Globus pallidus (tissue), 1 donor: ENCODE measurements around the gene ULK1.
"Not testable (repeated sequence)": the region's sequence is repeated elsewhere in the genome, so short reads cannot be mapped to it uniquely, and the experiment has no call there.

Source experiments
- DNase-seq: peaks from one replicate; pipeline ENCODE4 v3.0.0-alpha.2; 2015; ENCODE audit warnings: low spot score

ULK1 gene

DNA sequence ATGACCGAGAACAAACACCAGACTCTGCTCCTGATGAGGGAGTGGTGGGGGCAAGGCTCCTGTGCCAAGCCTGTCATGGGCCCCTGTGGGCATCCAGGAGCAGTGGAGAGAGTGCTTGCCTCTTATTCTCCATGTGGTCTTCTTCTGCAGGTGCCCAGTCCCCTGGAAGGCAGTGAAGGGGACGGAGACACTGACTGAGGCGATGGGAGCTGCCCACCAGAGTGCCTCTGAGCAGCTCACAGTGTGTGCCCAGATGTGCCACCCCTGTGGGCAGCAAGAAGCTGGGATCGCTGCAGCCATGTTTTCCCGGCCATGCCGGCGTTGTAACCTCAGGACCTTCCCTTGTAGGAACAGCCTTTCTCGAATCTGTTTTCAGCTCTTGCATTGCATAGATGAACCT is 49.0 kb downstream of the ULK1 start:
- DNase-seq, result no peak

DNA sequence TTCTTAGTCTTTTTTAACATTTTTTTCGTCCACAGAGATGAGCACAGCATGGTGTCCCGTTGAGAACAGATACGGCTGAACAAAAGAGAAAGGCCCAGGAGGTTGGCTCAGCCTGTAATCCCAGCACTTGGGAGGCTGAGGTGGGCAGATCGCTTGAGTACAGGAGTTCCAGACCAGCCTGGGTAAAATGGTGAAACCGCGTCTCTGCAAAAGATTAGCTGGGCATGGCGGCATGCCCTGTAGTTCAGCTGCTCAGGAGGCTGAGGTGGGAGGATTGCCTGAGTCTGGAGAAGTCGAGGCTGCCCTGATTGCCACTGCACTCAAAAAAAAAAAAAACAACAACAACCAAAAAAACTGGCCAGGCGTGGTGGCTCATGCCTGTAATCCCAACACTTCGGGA is 49.5 kb downstream of the ULK1 start:
- DNase-seq, result no peak

DNA sequence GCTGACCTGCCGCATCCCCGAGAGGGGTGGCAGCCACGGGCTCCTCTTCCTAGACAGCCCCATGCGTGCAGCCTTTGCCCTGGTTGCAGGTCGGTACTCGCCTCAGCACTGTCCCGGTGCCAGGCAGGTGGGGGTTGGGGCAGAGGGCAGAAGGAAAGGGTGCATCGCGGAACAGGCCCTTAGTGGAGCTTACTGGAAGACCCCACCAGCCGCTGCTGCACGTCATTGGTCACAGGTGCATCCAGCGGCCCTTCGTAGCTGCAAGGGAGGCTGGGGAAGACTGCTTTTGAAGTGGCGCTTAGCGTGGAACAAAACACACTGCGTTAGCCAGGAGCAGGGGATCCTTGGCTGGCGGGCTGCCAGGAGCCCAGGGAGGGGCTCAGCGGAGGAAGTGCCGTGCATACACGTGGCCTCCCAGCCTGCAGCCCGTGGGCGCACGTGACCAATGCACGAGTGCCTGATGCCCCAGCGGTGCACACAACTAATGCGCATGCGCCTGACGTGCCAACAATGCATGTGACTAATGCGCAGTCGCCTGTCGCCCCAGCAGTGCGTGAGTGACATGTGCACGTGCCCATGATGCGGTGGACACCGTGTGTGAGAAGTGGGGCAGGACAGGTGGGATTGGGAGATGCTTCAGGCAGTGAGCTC is 50.3 kb downstream of the ULK1 start:
- DNase-seq, result no peak

DNA sequence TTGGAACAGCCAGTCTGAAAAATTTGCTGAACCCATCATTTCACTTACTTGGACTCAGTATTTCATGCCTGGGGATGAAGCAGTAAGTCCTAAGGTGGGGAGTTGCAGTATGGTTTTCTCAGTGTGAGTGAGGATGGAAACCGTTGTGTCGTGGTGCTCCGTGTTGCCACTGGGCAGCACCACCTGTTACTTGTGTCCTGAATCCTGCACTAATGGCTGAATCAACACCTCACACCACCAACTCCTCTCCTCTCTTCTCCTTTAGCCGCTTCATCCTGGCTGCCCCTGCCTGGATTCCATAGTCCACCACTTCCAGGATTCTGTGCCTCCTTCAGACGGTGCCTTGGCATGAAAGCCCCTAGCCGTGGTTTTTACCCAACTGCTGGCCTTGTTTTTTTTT is 52.3 kb downstream of the ULK1 start:
- DNase-seq, result no peak

DNA sequence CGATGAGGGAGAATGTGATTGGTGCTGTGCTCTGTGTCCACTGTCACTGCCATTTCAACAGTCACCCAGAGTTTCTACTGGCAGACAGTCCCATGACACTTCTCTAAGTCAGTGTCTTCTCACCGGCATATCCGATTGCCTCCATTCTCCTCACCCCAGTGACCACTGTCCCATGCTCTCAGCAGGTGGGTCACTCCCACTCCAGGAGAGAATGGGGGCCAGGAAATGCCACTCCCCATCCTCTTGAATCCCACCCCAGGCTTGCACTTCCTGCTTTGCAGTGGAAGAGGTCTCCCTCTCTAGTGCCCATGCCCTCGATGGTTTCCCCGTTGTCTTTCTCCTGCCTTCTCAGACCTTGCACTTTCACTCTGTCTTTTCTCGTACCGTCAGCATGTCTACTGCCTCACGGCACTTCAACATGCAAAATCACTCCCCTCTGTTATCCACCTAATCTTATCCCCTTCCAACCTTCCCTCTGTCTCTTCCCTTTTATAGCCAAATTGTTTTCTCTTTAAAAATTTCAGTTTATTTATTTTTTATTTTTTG is 53.1 kb downstream of the ULK1 start:
- DNase-seq, result no peak

DNA sequence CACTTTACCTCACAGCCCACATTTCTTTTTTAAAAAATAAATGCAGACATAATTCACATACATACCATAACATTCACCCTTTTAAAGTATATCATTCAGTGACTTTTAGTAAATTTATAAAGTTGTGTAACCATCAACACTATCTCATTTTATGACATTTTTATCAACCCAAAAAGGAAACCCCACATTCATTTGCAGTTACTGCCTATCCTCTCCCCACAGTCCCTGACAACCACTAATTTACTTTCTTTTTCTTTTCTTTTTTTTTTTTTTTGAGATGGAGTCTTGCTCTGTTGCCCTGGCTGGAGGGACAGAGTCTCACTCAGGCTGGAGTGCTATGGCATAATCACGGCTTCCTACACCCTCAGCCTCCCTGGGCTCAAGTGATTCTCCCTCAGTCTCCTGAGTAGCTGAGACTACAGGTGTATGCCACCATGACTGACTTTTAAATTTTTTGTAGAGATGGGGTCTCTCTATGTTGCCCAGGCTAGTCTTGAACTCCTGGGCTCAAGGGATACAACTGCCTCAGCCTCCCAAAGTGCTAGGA is 53.8 kb downstream of the ULK1 start:
- DNase-seq, result no peak

DNA sequence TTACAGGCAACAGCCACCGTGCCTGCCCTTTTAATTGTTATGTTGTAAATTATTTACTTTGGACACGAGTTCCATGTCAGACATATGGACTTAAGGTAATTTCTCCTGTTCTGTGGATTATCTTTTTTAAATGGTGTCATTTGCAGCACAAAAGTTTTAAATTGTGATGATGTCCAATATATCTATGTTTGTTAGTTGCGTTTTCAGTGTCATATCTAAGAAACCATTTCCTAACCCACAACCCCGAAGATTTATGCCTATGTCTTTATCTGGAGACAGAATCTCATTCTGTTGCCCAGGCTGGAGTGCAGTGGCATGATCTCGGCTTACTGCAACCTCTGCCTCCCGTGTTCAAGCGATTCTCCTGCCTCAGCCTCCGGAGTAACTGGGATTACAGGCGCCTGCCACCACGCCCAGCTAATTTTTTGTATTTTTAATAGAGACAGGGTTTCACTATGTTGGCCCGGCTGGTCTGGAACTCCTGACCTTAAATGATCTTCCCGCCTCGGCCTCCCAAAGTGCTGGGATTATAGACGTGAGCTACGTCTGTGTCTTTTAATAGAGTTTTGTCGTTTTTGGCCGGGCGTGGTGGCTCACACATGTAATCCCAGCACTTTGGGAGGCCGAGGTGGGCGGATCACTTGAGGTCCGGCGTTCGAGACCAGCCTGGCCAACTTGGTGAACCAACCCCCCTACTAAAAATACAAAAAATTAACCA is 54.5 kb downstream of the ULK1 start:
- not testable (repeated sequence) for DNase-seq

DNA sequence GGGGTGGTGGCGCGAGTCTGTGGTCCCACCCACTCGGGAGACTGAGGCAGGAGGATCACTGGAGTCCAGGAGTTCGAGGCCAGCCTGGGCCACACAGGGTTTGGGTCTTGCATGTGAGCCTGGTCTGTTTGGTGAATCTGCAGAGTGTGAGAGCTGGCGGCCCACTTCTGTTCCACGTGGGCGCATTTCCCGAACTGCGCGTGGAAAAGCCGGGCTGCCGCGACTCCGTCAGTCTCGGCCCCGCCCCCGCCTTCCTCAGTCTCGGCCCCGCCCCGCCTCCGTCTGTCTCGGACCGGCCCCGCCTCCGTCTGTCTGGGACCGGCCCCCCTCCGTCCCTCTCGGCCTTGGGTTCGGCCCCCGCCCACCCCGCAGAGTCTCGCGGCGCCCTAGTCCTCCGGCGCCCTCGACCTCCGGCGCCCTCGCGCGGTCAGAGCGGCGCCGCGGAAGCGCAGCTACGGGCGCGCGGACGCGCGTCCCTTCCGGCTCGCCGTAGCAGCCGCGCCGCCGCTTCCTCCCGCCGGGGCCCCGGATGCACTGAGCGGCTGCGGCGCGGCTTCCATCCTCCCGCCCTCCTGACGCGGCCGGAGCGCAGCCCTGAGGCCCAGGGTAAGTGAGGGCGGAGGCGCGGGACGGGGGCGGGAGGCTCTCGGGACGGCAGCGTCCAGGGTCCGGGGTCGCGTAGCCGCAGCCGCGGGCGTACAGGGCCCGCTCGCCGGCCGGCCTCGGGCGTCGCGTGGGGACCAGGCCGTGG is 55.2 kb downstream of the ULK1 start, which contains the start of gene EP400:
TSS of gene EP400 (plus strand) at position 512 of the 751 bp plus-strand sequence. CDS start 10,678 bp downstream, outside the sequence.
- peak; percentile 93 for DNase-seq

DNA sequence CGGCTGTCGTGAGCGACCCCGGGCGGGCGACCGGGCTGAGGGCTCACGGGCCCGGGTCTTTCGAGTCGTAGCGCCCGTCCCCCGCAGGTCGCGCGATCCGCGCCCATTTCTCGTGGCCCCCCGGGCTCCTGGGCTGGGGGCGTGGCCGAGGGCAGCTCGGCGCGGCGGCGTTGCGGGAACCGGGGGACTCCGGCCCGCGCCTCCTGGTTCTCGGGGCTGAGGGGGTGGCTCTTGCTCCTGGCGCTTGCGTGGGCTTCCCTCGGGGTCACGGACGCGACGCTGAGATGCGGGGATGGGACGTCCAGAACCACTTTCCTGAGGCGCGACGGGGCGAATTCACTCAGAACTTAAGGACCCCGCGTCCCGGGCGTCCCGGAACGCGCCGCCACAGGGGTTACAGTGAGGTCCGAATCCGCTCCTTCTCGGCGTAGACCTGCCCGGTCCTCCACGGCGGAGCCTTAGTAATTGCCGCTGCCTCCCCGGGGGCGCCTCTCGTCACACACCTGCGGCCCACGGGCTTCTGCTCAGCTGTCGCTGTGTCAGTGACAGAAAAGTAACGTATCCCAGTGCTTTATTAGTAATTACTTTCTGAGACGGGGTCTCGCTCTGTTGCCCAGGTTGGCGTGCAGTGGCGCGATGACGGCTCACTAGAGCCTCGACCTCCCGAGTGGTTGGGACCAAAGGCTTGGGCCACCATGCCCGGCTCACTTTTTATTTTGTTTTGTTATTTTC is 55.9 kb downstream of the ULK1 start:
- no peak for DNase-seq

DNA sequence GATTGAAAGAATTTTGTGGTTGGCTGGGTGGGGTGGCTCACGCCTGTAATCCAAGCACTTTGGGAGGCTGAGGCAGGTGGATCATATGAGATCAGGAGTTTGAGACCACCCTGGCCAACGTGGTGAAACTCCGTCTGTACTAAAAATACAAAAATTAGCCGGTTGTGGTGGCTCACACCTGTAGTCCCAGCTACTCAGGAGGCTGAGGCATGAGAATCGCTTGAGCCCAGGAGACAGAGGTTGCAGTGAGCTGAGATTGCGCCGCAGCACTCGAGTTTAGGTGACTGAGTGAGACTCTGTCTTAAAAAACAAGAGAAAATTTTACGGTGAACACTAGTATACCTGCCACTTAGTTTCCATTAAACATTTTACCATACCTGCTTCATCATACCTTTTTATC is 59.4 kb downstream of the ULK1 start:
- DNase-seq, result not testable (repeated sequence)

DNA sequence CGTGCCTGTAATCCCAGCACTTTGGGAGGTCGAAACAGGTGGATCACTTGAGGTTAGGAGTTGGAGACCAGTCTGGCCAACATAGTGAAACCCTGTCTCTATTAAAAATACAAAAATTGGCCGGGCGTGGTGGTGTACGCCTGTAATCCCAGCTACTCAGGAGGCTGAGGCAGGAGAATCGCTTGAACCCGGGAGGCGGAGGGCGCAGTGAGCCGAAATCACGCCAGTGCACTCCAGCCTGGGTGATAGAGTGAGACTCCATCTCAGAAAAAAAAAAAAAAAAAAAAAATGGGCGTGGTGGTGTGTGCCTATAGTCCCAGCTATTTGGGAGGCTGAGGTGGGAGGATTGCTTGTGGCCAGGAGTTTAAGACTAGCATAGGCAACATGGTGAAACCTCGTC is 60.0 kb downstream of the ULK1 start:
- DNase-seq, result not testable (repeated sequence)

DNA sequence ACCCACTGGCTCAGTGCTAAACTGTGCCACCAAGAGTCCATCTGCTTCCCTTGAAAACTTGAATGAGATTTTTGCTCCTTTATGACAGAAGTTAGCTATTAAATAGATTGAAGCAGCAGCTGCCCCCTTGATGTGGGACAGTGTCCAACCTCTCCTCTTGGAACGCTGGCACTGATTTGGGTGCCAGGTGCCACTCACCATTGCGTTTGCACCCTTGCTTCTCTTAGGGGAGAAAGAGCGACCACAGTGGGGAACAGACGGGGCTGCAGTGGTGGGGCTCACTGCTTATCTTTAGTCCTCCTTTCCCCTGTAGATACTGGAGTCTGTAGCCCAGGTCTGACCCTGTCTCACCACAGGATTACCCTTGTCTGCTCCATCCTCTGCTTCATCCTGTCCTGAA is 64.7 kb downstream of the ULK1 start:
- no peak for DNase-seq

DNA sequence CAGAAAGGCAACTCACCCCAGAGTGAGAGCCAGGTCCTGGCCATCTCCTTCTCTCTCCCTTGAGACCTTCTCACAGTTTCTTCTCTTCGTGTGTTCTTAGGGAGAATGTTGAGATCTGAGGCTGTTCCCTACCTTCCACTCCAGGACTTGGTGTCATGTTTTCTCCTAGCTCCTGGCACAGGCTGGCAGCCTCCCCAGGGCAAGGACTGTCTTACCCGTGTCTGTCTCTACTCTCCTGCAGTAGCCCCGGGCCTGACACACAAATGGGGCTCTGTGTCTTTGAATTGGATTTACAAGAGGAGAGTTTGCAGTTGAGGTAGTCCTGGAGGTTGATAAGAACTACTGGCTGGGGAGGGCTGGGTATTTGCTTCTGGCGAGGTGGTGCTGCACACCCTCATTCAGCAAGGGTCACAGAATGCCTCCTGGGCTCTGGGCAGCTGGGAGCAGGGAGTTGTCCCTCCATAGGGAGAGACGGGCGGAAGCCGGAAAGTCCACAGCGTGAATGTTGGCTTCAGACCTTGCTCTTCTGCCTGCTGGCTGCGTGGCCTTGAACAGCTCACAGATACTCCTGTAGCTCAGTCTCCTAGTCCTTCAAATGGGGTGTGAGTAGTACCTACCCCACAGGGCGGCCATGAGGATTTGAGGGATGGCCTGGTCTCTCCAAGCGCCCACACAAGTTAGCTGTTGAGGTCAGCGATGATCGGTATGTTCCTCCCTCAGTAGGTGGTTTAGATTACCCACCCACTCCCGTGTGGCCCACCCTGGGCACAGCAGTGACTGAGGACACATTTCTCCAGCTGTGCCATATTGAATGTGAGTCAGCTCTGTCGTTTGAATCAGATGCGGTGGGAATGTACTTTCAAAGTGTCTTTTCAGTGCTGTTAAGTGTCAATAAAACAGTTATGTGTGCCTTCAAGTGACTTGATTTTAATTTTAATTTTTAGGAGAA is 65.5 kb downstream of the ULK1 start:
- DNase-seq, result no peak

DNA sequence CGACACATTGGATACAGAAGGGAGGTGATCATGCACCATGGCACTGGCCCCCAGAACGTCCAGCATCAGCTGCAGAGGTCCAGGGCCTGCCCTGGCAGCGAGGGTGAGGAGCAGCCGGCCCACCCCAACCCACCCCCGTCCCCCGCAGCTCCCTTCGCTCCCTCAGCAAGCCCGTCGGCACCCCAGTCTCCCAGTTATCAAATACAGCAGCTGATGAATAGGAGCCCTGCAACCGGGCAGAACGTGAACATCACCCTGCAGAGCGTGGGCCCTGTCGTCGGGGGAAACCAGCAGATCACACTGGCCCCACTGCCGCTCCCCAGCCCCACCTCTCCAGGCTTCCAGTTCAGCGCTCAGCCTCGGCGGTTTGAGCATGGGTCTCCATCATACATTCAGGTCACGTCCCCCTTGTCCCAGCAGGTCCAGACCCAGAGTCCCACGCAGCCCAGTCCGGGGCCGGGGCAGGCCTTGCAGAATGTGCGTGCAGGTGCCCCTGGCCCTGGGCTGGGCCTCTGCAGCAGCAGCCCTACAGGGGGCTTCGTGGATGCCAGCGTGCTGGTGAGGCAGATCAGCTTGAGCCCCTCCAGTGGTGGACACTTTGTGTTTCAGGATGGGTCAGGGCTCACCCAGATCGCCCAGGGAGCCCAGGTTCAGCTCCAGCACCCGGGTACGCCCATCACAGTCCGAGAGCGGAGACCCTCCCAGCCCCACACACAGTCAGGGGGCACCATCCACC is 66.3 kb downstream of the ULK1 start:
- DNase-seq, result not testable (repeated sequence)

DNA sequence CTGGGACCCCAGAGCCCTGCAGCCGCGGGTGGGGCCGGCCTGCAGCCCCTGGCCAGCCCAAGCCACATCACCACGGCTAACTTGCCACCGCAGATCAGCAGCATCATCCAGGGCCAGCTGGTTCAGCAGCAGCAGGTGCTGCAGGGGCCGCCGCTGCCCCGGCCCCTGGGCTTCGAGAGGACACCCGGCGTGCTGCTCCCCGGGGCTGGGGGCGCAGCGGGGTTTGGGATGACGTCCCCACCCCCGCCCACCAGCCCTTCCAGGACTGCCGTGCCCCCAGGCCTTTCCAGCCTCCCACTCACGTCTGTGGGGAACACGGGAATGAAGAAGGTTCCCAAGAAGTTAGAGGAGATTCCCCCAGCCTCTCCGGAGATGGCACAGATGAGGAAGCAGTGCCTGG is 66.9 kb downstream of the ULK1 start:
- not testable (repeated sequence) for DNase-seq

DNA sequence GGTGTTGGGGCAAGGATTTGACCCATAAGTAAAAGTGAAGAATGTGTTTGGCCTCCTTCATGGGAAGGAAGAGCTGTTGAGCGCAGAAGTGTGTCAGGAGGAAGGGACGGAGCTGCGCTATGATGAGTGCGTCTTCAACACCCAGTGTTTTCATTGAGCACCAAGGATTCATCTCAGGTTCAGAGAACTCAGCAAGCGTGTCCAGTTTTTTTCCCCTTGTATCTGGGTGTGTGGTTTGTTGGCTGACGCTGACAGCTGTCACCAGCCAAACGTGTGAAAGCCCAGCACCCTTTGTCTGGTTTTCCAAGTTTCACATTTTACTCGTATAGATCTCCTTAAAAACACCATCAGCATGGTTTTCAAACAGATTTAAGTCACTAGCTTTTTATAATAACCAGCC is 67.6 kb downstream of the ULK1 start:
- DNase-seq, result no peak

DNA sequence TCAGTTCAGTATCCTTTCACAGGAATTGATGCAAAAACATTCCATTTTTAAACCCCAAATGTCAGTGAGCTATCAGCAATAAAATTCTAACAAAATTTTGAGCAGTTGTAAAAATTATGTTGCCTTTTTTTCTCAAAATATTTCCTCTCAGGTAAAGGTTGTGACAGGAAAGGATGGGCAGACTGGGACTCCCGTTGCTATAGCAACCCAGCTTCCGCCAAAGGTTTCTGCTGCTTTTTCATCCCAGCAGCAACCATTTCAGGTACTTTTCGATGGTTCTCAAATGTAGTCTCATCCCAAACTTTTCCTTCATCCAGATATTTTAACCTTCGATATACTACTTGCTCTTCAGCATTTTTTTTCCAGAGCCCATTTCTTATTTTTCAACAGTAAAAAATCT is 69.0 kb downstream of the ULK1 start:
- no peak for DNase-seq

DNA sequence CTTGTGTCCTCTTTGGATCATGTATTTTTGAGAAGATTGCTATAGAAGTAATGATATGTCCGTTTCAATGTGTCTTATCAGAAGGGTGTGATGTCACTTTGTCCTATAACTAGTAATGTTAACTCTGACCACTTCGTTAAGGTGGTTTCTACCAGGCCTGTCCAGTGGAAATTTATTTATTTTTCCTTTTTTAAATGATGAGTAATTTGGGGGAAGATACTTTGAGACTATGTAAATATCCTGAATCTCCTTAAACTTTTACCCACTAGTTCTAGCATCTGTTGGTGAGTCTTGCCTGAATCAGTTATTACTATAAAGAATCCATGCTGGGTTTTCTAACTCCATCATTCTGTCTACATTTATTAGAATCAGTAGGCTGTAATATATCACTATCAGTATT is 70.7 kb downstream of the ULK1 start:
- DNase-seq, result no peak

DNA sequence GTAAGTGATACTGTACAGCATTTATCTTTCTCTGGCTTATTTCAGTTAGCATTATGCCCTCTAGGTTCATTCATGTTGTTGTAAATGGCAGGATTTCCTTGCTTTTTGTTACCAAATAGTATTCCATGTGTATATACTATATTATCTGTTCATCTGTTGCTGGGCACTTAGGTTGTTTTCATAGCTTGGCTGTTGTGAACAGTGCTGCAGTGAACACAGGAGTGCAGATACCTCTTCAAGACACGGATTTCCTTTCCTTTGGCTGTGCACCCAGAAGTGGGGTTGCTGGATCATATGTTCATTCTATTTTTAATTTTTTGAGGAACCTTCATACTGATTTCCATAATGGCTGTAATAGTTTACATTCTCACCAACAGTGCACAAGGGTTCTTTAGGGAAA is 76.8 kb downstream of the ULK1 start:
- no peak for DNase-seq
